Naive thymus-derived CD4-positive, alpha-beta T cell (primary cell): ENCODE data around the gene SRPK1. TPM values are rescaled to one million over a fixed set of nuclear protein-coding genes. Genes with fewer than 3 reads are reported as not detected.
"Not testable (repeated sequence)": the region's sequence is repeated elsewhere in the genome, so short reads cannot be mapped to it uniquely, and the experiment has no call there.

Experiments used
- ATAC-seq: fragments of 150-1000 bp; cut with Tn5 transposase; 2 replicates; pipeline ENCODE4 v1.10.0; 2021; ENCODE audit warnings: mild to moderate bottlenecking, moderate library complexity
- CTCF ChIA-PET: fragments of 350-600 bp; sonication (Branson Sonifier 250); formaldehyde crosslinking; loops from one replicate; lab custom pipeline; 2021; ENCODE audit warnings: antibody characterized with exemption; lab: Charles Lee
- POLR2A ChIA-PET: fragments of 350-600 bp; sonication (Branson Sonifier 250); formaldehyde crosslinking; loops from one replicate; lab custom pipeline; 2021; ENCODE audit warnings: antibody characterized with exemption, inconsistent platforms; lab: Charles Lee
- DNase-seq, 9 donors: peaks; one replicate each; pipeline versions ENCODE4 v3.0.0 to v3.0.0-alpha.2; 2020 to 2022; ENCODE audit warnings: mixed read lengths in 1 of 9
- H3K27ac ChIP-seq: one replicate; pipeline ENCODE4 v1.7.0; 2013; ENCODE audit warnings: mild to moderate bottlenecking, low read depth, low read length, moderate library complexity
- H3K27me3 ChIP-seq, 2 donors: one replicate each; pipeline ENCODE4 v1.7.0; 2013; ENCODE audit warnings: low read length in 2 of 2, mild to moderate bottlenecking in 2 of 2, moderate library complexity in 2 of 2; ENCODE audit not compliant: control insufficient read depth in 2 of 2, insufficient read depth in 2 of 2
- H3K36me3 ChIP-seq, 3 experiments: 1 replicate in 2 of 3; 2 replicates in 1 of 3; pipeline ENCODE4 v1.7.0; 2013; ENCODE audit warnings: low read length in 3 of 3, mild to moderate bottlenecking in 3 of 3, moderate library complexity in 1 of 3; ENCODE audit not compliant: insufficient read depth in 3 of 3, control insufficient read depth in 2 of 3
- H3K4me1 ChIP-seq, 2 donors: one replicate each; pipeline ENCODE4 v1.7.0; 2013; ENCODE audit warnings: low read length in 2 of 2, mild to moderate bottlenecking in 2 of 2, moderate library complexity in 1 of 2; ENCODE audit not compliant: control insufficient read depth in 2 of 2, insufficient read depth in 2 of 2
- H3K4me3 ChIP-seq: 2 replicates; pipeline ENCODE4 v1.7.0; 2013; ENCODE audit warnings: mild to moderate bottlenecking, low read length
- H3K9me3 ChIP-seq, 3 experiments: 1 replicate in 2 of 3; 2 replicates in 1 of 3; pipeline ENCODE4 v1.7.0; 2013; ENCODE audit warnings: low read length in 3 of 3; ENCODE audit not compliant: control insufficient read depth in 2 of 3
- H3K27ac Mint-ChIP-seq, 9 donors: one replicate each; pipeline ENCODE4 v1.8.0; 2020 to 2022; ENCODE audit warnings: mixed read lengths in 9 of 9, mild to moderate bottlenecking in 8 of 9, moderate library complexity in 5 of 9, inconsistent platforms in 2 of 9
- H3K27me3 Mint-ChIP-seq, 5 donors: one replicate each; pipeline ENCODE4 v1.8.0; 2021 to 2022; ENCODE audit warnings: mixed read lengths in 5 of 5, mild to moderate bottlenecking in 1 of 5
- H3K36me3 Mint-ChIP-seq, 5 donors: one replicate each; pipeline ENCODE4 v1.8.0; 2020 to 2022; ENCODE audit warnings: mixed read lengths in 5 of 5, mild to moderate bottlenecking in 3 of 5, inconsistent platforms in 1 of 5
- H3K4me1 Mint-ChIP-seq, 7 donors: one replicate each; pipeline ENCODE4 v1.8.0; 2020 to 2022; ENCODE audit warnings: mixed read lengths in 7 of 7, mild to moderate bottlenecking in 3 of 7, inconsistent platforms in 1 of 7
- H3K4me3 Mint-ChIP-seq, 10 donors: one replicate each; pipeline ENCODE4 v1.8.0; 2020 to 2022; ENCODE audit warnings: mild to moderate bottlenecking in 10 of 10, mixed read lengths in 10 of 10, moderate library complexity in 6 of 10, inconsistent platforms in 2 of 10
- H3K9me3 Mint-ChIP-seq, 11 donors: one replicate each; pipeline ENCODE4 v1.8.0; 2020 to 2022; ENCODE audit warnings: mixed read lengths in 11 of 11, mild to moderate bottlenecking in 4 of 11, inconsistent platforms in 1 of 11, moderate library complexity in 1 of 11
- intact Hi-C, 2 donors: fragments of 100-400 bp; cut with micrococcal nuclease; formaldehyde crosslinking; loops; one replicate each; pipeline ENCODE4 v1.15.1; 2023
- polyA plus RNA-seq, 2 donors: library from polyadenylated mRNA; unstranded; fragments of 300-500 nt; fragmentation: Illumina TruSeq; gene quantifications; one replicate each; pipeline ENCODE4 v1.2.3, GENCODE V29; 2021
- total RNA-seq, 6 experiments: library from RNA in 5 of 6; stranded (reverse) in 5 of 6; gene quantifications; 1 replicate in 5 of 6; 2 replicates in 1 of 6; pipeline ENCODE4 v1.2.3 and lab custom pipeline; 2021 to 2026

Gene SRPK1
- total and polyA plus RNA-seq, 7 experiments from 2014 or later = 29.1 to 80.9 (median 42.1) TPM

DNA sequence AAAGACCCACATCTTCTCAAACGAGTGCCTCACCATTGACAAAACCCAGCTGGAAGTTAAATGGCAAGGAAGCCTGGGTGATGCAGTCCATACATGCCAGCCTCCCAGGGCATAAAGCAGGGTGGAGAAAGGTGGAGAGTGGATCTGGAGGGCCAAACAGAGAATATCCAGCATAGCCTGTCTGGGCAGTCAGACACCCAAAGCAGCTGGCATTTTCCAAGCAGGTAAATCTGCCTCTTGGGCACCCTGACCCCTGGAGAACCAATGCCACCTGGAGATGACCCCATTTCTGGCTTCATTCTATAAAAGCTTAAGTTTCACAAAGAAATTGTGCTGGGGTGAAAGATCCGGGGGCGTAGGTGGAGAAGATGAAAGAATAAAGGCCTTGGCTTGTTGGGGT lies 5.1 kb upstream of the SRPK1 start:
- H3K36me3 Mint-ChIP-seq = peaks cover 0 to 4% (median 0%) of the 10 kb centered on the region in 5 donors
- POLR2A ChIA-PET = interaction anchor here (0.7 kb wide), 1 partner anchor 1243 kb away, joined by 3 read pairs; no protein-coding TSS in a partner anchor
- no peak overlapping the region for H3K27ac ChIP-seq
- no peak for ATAC-seq
- DNase-seq = no peak
- H3K27ac Mint-ChIP-seq = peak overlapping the region in 1 of 9 donors; percentile 64
- H3K27me3 Mint-ChIP-seq = no peaks in the 10 kb centered on the region
- H3K9me3 Mint-ChIP-seq = no peaks in the 10 kb centered on the region
- H3K36me3 ChIP-seq = no peaks in the 10 kb centered on the region
- intact Hi-C loops = loop anchor here (10.0 kb wide), 2 partner anchors 169 to 199 kb away; no protein-coding TSS in a partner anchor
- CTCF ChIA-PET = no interaction called here
- peaks cover 0 to 9% of the 10 kb centered on the region in 2 donors for H3K4me1 ChIP-seq
- no peaks in the 10 kb centered on the region for H3K27me3 ChIP-seq
- H3K4me3 Mint-ChIP-seq = no peak overlapping the region
- peaks cover 3 to 16% (median 13%) of the 10 kb centered on the region in 7 donors for H3K4me1 Mint-ChIP-seq
- H3K4me3 ChIP-seq = no peak overlapping the region
- H3K9me3 ChIP-seq = no peaks in the 10 kb centered on the region

DNA sequence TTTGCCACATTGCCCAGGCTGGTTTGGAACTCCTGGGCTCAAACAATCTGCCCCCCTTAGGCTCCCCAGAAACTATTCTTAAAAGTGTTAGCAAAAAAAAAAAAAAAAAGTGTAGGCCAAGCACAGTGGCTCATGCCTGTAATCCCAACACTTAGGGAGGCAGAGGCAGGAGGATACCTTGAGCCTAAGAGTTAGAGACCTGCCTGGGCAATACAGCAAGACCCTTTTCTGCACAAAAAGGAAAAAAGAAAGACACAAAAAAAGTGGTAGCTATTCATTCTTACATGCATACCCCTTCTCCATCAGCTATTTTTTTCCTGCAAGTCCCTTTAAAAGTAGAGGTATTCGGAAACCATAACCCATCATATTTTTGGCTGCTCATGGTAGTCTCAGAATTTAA lies 3.2 kb upstream of the SRPK1 start:
- DNase-seq (no peak), ATAC-seq (no peak)
- H3K4me1 Mint-ChIP-seq = peaks cover 9 to 25% (median 19%) of the 10 kb centered on the region in 7 donors
- no peaks in the 10 kb centered on the region for H3K27me3 Mint-ChIP-seq
- ChIA-PET CTCF (no interaction called here), POLR2A (no interaction called here)
- H3K27ac Mint-ChIP-seq = no peak overlapping the region
- Histone ChIP-seq H3K27me3 (no peaks in the 10 kb centered on the region), H3K9me3 (no peaks in the 10 kb centered on the region), H3K4me3 (no peak overlapping the region), H3K27ac (no peak overlapping the region), H3K36me3 (no peaks in the 10 kb centered on the region), H3K4me1 (peaks cover 1 to 11% of the 10 kb centered on the region in 2 donors)
- peaks cover 0 to 4% (median 0%) of the 10 kb centered on the region in 5 donors for H3K36me3 Mint-ChIP-seq
- intact Hi-C loops = loop anchor here (5.0 to 10.0 kb wide), 3 partner anchors 171 to 273 kb away; partner anchors contain the start of gene BRPF3 (in 1 of the 2)
- peak overlapping the region in 1 of 10 donors; percentile 16 for H3K4me3 Mint-ChIP-seq
- peaks cover 0 to 3% (median 0%) of the 10 kb centered on the region in 11 donors for H3K9me3 Mint-ChIP-seq

- ChIA-PET CTCF (no interaction called here), POLR2A (no interaction called here)
- Histone ChIP-seq H3K27me3 (no peaks in the 10 kb centered on the region), H3K27ac (no peak overlapping the region), H3K9me3 (no peaks in the 10 kb centered on the region), H3K4me3 (no peak overlapping the region), H3K36me3 (no peaks in the 10 kb centered on the region), H3K4me1 (peaks cover 12 to 24% of the 10 kb centered on the region in 2 donors)
- DNase-seq (no peak), ATAC-seq (no peak)
- peaks cover 0 to 10% (median 0%) of the 10 kb centered on the region in 5 donors for H3K36me3 Mint-ChIP-seq
- intact Hi-C loops = loop anchor here (5.0 to 10.0 kb wide), 3 partner anchors 173 to 275 kb away; partner anchors contain the start of gene BRPF3 (in 1 of the 2)
- H3K4me3 Mint-ChIP-seq = peak overlapping the region in 8 of 10 donors; percentile 87 to 94 (median 90)
- H3K27me3 Mint-ChIP-seq = no peaks in the 10 kb centered on the region
- H3K9me3 Mint-ChIP-seq = peaks cover 0 to 3% (median 0%) of the 10 kb centered on the region in 11 donors
- H3K4me1 Mint-ChIP-seq = peaks cover 18 to 45% (median 36%) of the 10 kb centered on the region in 7 donors
- H3K27ac Mint-ChIP-seq = peak overlapping the region in 2 of 9 donors; percentile 84 to 91
These were observed 1.2 kb upstream of the SRPK1 start for GRCh38 chr6:35922139-35922554.

- POLR2A ChIA-PET = no interaction called here
- ATAC-seq = peak; percentile 78
- Histone ChIP-seq H3K9me3 (no peaks in the 10 kb centered on the region), H3K4me1 (peaks cover 12 to 28% of the 10 kb centered on the region in 2 donors), H3K36me3 (no peaks in the 10 kb centered on the region), H3K27ac (peak overlapping the region; percentile 76), H3K27me3 (no peaks in the 10 kb centered on the region), H3K4me3 (peak overlapping the region; percentile 81)
- Mint-ChIP-seq H3K27me3 (no peaks in the 10 kb centered on the region), H3K4me1 (peaks cover 18 to 49% (median 41%) of the 10 kb centered on the region in 7 donors), H3K27ac (peak overlapping the region; percentile 81 to 98 (median 94)), H3K36me3 (peaks cover 0 to 13% (median 0%) of the 10 kb centered on the region in 5 donors), H3K9me3 (peaks cover 0 to 3% (median 0%) of the 10 kb centered on the region in 11 donors), H3K4me3 (peak overlapping the region; percentile 87 to 100 (median 94))
- CTCF ChIA-PET = no interaction called here
- intact Hi-C loops = loop anchor here (5.0 to 10.0 kb wide), 4 partner anchors 175 to 277 kb away; partner anchors contain the start of gene BRPF3 (in 1 of the 2)
- DNase-seq = peak; percentile 13 to 72 (median 28)
These were observed 809 bp downstream of the SRPK1 start for GRCh38 chr6:35919827-35920751.

DNA sequence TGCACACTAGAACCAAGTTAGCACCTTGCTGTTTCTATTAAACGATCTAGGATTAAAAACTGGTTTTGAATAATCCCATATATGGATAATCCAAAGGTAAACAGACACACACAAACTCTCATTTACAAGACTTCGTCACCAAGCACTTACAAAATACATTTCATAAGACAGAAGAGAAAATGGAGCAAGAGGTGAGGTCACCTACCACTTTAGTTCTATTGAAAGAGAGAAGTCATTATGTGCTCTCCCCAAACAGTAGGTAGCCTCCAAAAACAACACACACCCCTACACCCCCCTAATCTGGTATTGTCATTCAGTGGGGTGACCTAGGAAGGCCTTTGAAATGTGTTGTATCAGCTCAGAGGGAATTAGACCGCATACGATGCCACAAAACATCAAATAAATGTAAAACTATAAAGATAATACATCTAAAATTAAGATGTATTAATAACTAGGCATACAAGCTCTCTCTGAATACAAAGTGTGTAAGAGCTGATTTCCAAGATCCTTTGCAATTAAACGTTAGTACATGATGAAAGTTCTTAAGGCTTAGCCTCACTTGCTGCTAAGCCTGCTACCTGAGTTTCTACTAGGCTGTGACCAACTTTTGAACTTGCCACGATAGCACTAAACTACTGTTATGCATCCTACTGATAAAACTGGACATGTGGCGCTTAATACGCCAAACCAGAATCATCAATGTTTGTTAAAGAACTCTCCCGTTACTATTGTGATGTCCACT lies 1.6 kb downstream of the SRPK1 start:
- Histone ChIP-seq H3K27me3 (no peaks in the 10 kb centered on the region), H3K4me1 (peaks cover 12 to 28% of the 10 kb centered on the region in 2 donors), H3K36me3 (no peaks in the 10 kb centered on the region), H3K9me3 (no peaks in the 10 kb centered on the region), H3K4me3 (peak overlapping the region; percentile 81), H3K27ac (peak overlapping the region; percentile 76)
- H3K27me3 Mint-ChIP-seq = no peaks in the 10 kb centered on the region
- peaks cover 18 to 49% (median 41%) of the 10 kb centered on the region in 7 donors for H3K4me1 Mint-ChIP-seq
- ChIA-PET CTCF (no interaction called here), POLR2A (no interaction called here)
- ATAC-seq (peak; percentile 26), DNase-seq (peak in 3 of 9 donors; percentile 11 to 18 (median 12))
- intact Hi-C loops = loop anchor here in 1 of 2 donors (5.0 kb wide), 1 partner anchor 203 kb away; no protein-coding TSS in a partner anchor
- peak overlapping the region; percentile 87 to 100 (median 94) for H3K4me3 Mint-ChIP-seq
- peaks cover 0 to 3% (median 0%) of the 10 kb centered on the region in 11 donors for H3K9me3 Mint-ChIP-seq
- peaks cover 0 to 14% (median 3%) of the 10 kb centered on the region in 5 donors for H3K36me3 Mint-ChIP-seq
- H3K27ac Mint-ChIP-seq = peak overlapping the region; percentile 81 to 98 (median 94)

- DNase-seq, CTCF ChIA-PET, H3K9me3 Mint-ChIP-seq, H3K36me3 ChIP-seq, H3K4me3 ChIP-seq, H3K27me3 ChIP-seq, H3K27ac ChIP-seq, H3K9me3 ChIP-seq, H3K27me3 Mint-ChIP-seq, ATAC-seq: not testable (repeated sequence)
- POLR2A ChIA-PET = interaction anchor here (1.0 kb wide), 1 partner anchor 9 kb away, joined by 4 read pairs; no protein-coding TSS in a partner anchor
- intact Hi-C loops = loop anchor here in 1 of 2 donors (5.0 kb wide), 1 partner anchor 205 kb away; no protein-coding TSS in a partner anchor
- H3K4me1 ChIP-seq = peaks cover 12 to 26% of the 10 kb centered on the region in 2 donors
- Mint-ChIP-seq H3K27ac (peak overlapping the region in 7 of 9 donors; percentile 3 to 70 (median 35)), H3K4me3 (peak overlapping the region in 3 of 10 donors; percentile 8 to 87 (median 37)), H3K4me1 (peaks cover 18 to 50% (median 37%) of the 10 kb centered on the region in 7 donors), H3K36me3 (peaks cover 0 to 29% (median 18%) of the 10 kb centered on the region in 5 donors)
These were observed 4.0 kb downstream of the SRPK1 start for GRCh38 chr6:35916893-35917292.
